H9 (cell line): ENCODE data around the gene PIP4K2A. TPM values are rescaled to one million over a fixed set of nuclear protein-coding genes. Genes with fewer than 3 reads are reported as not detected.

Experiments
- DNase-seq: peaks from one replicate; pipeline ENCODE4 v3.0.0-alpha.2; 2017
- H2AFZ ChIP-seq: one replicate; pipeline ENCODE4 v1.6.1; 2013; ENCODE audit warnings: mild to moderate bottlenecking, low read length, control low read depth, moderate library complexity
- H2AK5ac ChIP-seq: 2 replicates; pipeline ENCODE4 v1.6.1; 2013; ENCODE audit warnings: low read length, control low read depth, mixed read lengths; ENCODE audit not compliant: insufficient read length
- H2BK120ac ChIP-seq: one replicate; pipeline ENCODE4 v1.6.1; 2013; ENCODE audit warnings: low read depth, mild to moderate bottlenecking, low read length, control low read depth, inconsistent platforms; ENCODE audit not compliant: poor library complexity, severe bottlenecking
- H2BK12ac ChIP-seq: 2 replicates; pipeline ENCODE4 v1.6.1; 2013; ENCODE audit warnings: low read length, control low read depth, mixed read lengths, low read depth; ENCODE audit not compliant: insufficient read length
- H2BK15ac ChIP-seq: 2 replicates; pipeline ENCODE4 v1.6.1; 2013; ENCODE audit warnings: low read depth, low read length, control low read depth
- H2BK20ac ChIP-seq: one replicate; pipeline ENCODE4 v1.6.1; 2013; ENCODE audit warnings: low read depth, mild to moderate bottlenecking, low read length, control low read depth, inconsistent platforms; ENCODE audit not compliant: poor library complexity, severe bottlenecking
- H2BK5ac ChIP-seq: 2 replicates; pipeline ENCODE4 v1.6.1; 2013; ENCODE audit warnings: low read length, control low read depth, mixed read lengths; ENCODE audit not compliant: insufficient read length
- H3K14ac ChIP-seq: 2 replicates; pipeline ENCODE4 v1.6.1; 2013; ENCODE audit warnings: low read length, control low read depth; ENCODE audit not compliant: insufficient read depth
- H3K18ac ChIP-seq: 2 replicates; pipeline ENCODE4 v1.6.1; 2013; ENCODE audit warnings: low read depth, mild to moderate bottlenecking, mixed read lengths, low read length, control low read depth; ENCODE audit not compliant: insufficient read length
- H3K23ac ChIP-seq: 2 replicates; pipeline ENCODE4 v1.6.1; 2013; ENCODE audit warnings: low read length, control low read depth, mixed read lengths, low read depth; ENCODE audit not compliant: insufficient read length
- H3K23me2 ChIP-seq: 2 replicates; pipeline ENCODE4 v1.6.1; 2013; ENCODE audit warnings: low read depth, mild to moderate bottlenecking, mixed read lengths, low read length, control low read depth; ENCODE audit not compliant: insufficient read length, poor library complexity, severe bottlenecking
- H3K27ac ChIP-seq: 2 replicates; pipeline ENCODE4 v1.5.1; 2013; ENCODE audit warnings: low read length, control low read depth, mixed read lengths, low read depth; ENCODE audit not compliant: insufficient read length
- H3K27me3 ChIP-seq: 2 replicates; pipeline ENCODE4 v1.6.1; 2013; ENCODE audit warnings: low read length, control low read depth, inconsistent platforms; ENCODE audit not compliant: insufficient read depth
- H3K4ac ChIP-seq: 2 replicates; pipeline ENCODE4 v1.6.1; 2013; ENCODE audit warnings: low read depth, mild to moderate bottlenecking, control low read depth, inconsistent platforms, low read length, moderate library complexity
- H3K4me1 ChIP-seq: 2 replicates; pipeline ENCODE4 v1.6.1; 2013; ENCODE audit warnings: low read length, control low read depth, inconsistent platforms; ENCODE audit not compliant: insufficient read depth
- H3K4me2 ChIP-seq: 2 replicates; pipeline ENCODE4 v1.6.1; 2013; ENCODE audit warnings: low read length, control low read depth, mixed read lengths; ENCODE audit not compliant: insufficient read length, insufficient read depth
- H3K56ac ChIP-seq: 2 replicates; pipeline ENCODE4 v1.6.1; 2013; ENCODE audit warnings: low read depth, mild to moderate bottlenecking, mixed read lengths, low read length, control low read depth; ENCODE audit not compliant: insufficient read length
- H3K79me1 ChIP-seq: 2 replicates; pipeline ENCODE4 v1.6.1; 2013; ENCODE audit warnings: low read depth, mild to moderate bottlenecking, moderate library complexity, low read length, control low read depth, inconsistent platforms; ENCODE audit not compliant: insufficient read depth, poor library complexity, severe bottlenecking
- H3K79me2 ChIP-seq: 2 replicates; pipeline ENCODE4 v1.6.1; 2013; ENCODE audit warnings: low read length, control low read depth, inconsistent platforms; ENCODE audit not compliant: insufficient read depth
- H3K9ac ChIP-seq: 2 replicates; pipeline ENCODE4 v1.6.1; 2013; ENCODE audit warnings: low read length, control low read depth, mixed read lengths; ENCODE audit not compliant: insufficient read length; ENCODE audit errors: extremely low read depth
- H3K9me3 ChIP-seq: one replicate; pipeline ENCODE4 v1.6.1; 2013; ENCODE audit warnings: low read depth, low read length, inconsistent platforms; ENCODE audit not compliant: control insufficient read depth
- H3T11ph ChIP-seq: one replicate; pipeline ENCODE4 v1.6.1; 2013; ENCODE audit warnings: mild to moderate bottlenecking, low read length, control low read depth, inconsistent platforms
- H4K20me1 ChIP-seq: one replicate; pipeline ENCODE4 v1.6.1; 2013; ENCODE audit not compliant: control insufficient read depth, insufficient read length, insufficient read depth
- H4K5ac ChIP-seq: 2 replicates; pipeline ENCODE4 v1.6.1; 2013; ENCODE audit warnings: low read depth, mild to moderate bottlenecking, mixed read lengths, low read length, control low read depth; ENCODE audit not compliant: insufficient read length
- H4K8ac ChIP-seq: replicated peaks from 2 replicates; pipeline ENCODE4 v1.6.1; 2013; ENCODE audit warnings: low read length, control low read depth, mixed read lengths, low read depth; ENCODE audit not compliant: insufficient read length
- H4K91ac ChIP-seq: 2 replicates; pipeline ENCODE4 v1.6.1; 2013; ENCODE audit warnings: low read depth, mild to moderate bottlenecking, moderate library complexity, mixed read lengths, low read length, control low read depth; ENCODE audit not compliant: insufficient read length
- H3K27ac Mint-ChIP-seq, 3 experiments: 2 replicates in 2 of 3; 3 replicates in 1 of 3; pipeline ENCODE4 v1.8.0; 2020 to 2021; ENCODE audit warnings: mixed read lengths in 3 of 3, mild to moderate bottlenecking in 1 of 3, moderate library complexity in 1 of 3
- H3K27me3 Mint-ChIP-seq: 2 replicates; pipeline ENCODE4 v1.8.0; 2021; ENCODE audit warnings: low read depth, mild to moderate bottlenecking, moderate library complexity, mixed read lengths
- H3K36me3 Mint-ChIP-seq, 3 experiments: 2 replicates in 2 of 3; 3 replicates in 1 of 3; pipeline ENCODE4 v1.8.0; 2020 to 2021; ENCODE audit warnings: low read depth in 3 of 3, mixed read lengths in 3 of 3; ENCODE audit not compliant: insufficient read depth in 1 of 3
- H3K4me1 Mint-ChIP-seq, 2 experiments: 2 replicates each; pipeline ENCODE4 v1.8.0; 2020; ENCODE audit warnings: mixed read lengths in 2 of 2
- H3K4me3 Mint-ChIP-seq, 2 experiments: 2 replicates in 1 of 2; 3 replicates in 1 of 2; pipeline ENCODE4 v1.8.0; 2020 to 2021; ENCODE audit warnings: mild to moderate bottlenecking in 2 of 2, mixed read lengths in 2 of 2, moderate library complexity in 1 of 2
- H3K9me3 Mint-ChIP-seq, 2 experiments: 2 replicates in 1 of 2; 3 replicates in 1 of 2; pipeline ENCODE4 v1.8.0; 2020; ENCODE audit warnings: mild to moderate bottlenecking in 2 of 2, mixed read lengths in 2 of 2, moderate library complexity in 1 of 2
- WGBS: extraction: QIAGEN DNeasy Blood & Tissue Kit; methylation state at CpG from one replicate; pipeline ENCODE4 v1.1.7; 2013; ENCODE audit warnings: missing lambda C conversion rate, low lambda C conversion rate, mixed read lengths; ENCODE audit not compliant: insufficient read length; ENCODE audit errors: extremely low coverage; 5-methylcytosine and 5-hydroxymethylcytosine counted together
- total RNA-seq: library from RNA; stranded (reverse); gene quantifications from 2 replicates; pipeline ENCODE4 v1.2.1, GENCODE V29; 2021
- TF ChIP-seq, protein P1 (sequence below): fragments of 200-600 bp; sonication (generic); conservative IDR thresholded peaks from 3 replicates; pipeline ENCODE4 v1.8.0; 2021; ENCODE audit warnings: antibody characterized with exemption, mild to moderate bottlenecking

Gene PIP4K2A
- total RNA-seq, 1 experiment from 2014 or later: 33.6 TPM

DNA sequence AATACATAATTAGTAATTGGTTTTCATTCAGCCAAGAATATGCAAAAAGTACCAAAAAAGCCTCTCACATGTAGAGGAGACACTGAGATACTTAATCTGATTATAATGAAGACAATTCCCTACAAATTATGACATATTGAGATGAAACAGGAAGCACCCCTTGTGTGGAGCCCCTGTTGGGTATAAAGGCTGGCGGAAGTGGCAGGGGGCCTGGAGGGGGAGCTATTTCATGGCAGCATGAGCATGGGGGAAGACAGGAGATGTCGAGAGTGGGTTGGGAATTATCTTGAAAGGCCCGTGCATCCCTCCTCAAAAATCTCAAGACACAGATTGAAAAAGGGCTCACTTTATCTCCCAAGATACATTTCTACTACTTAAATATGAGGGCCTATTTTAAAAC is 96.9 kb downstream of the PIP4K2A start:
- Mint-ChIP-seq H3K4me1 (peaks cover 74 to 77% of the 10 kb centered on the region in 2 experiments), H3K27me3 (no peaks in the 10 kb centered on the region; the same call in 1 of the 2 replicates), H3K9me3 (no peaks in the 10 kb centered on the region), H3K4me3 (peak overlapping the region in 1 of 2 experiments; percentile 13; a peak in 1 of 5 replicates), H3K36me3 (peaks cover 0 to 5% (median 3%) of the 10 kb centered on the region in 3 experiments; a peak in 2 of 7 replicates), H3K27ac (no peak overlapping the region)
- Histone ChIP-seq H2BK12ac (no peak overlapping the region), H4K20me1 (no peaks in the 10 kb centered on the region), H4K8ac (no peak overlapping the region), H2AFZ (no peak overlapping the region), H3K9ac (no peak overlapping the region), H3K27ac (no peak overlapping the region), H3K4me1 (peaks cover 18% of the 10 kb centered on the region), H3K23me2 (no peaks in the 10 kb centered on the region), H3T11ph (no peak overlapping the region), H2BK120ac (no peak overlapping the region), H4K5ac (no peak overlapping the region), H3K23ac (no peak overlapping the region), H3K4ac (no peak overlapping the region), H3K18ac (no peak overlapping the region), H3K9me3 (no peaks in the 10 kb centered on the region), H3K56ac (no peak overlapping the region), H3K79me2 (peaks cover 8% of the 10 kb centered on the region; the same call in 1 of the 2 replicates), H2BK15ac (no peak overlapping the region), H3K4me2 (no peak overlapping the region), H3K79me1 (no peaks in the 10 kb centered on the region), H3K14ac (no peak overlapping the region), H2AK5ac (no peak overlapping the region), H2BK5ac (no peak overlapping the region), H3K27me3 (no peaks in the 10 kb centered on the region), H4K91ac (no peak overlapping the region), H2BK20ac (no peak overlapping the region)
- WGBS: no CpG with 5 or more reads among the region's 3 CpGs
- no peak for DNase-seq
- TF ChIP-seq, protein P1, sequence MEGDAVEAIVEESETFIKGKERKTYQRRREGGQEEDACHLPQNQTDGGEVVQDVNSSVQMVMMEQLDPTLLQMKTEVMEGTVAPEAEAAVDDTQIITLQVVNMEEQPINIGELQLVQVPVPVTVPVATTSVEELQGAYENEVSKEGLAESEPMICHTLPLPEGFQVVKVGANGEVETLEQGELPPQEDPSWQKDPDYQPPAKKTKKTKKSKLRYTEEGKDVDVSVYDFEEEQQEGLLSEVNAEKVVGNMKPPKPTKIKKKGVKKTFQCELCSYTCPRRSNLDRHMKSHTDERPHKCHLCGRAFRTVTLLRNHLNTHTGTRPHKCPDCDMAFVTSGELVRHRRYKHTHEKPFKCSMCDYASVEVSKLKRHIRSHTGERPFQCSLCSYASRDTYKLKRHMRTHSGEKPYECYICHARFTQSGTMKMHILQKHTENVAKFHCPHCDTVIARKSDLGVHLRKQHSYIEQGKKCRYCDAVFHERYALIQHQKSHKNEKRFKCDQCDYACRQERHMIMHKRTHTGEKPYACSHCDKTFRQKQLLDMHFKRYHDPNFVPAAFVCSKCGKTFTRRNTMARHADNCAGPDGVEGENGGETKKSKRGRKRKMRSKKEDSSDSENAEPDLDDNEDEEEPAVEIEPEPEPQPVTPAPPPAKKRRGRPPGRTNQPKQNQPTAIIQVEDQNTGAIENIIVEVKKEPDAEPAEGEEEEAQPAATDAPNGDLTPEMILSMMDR: peak; percentile 41
